ENCODE measurements around the gene MON1B. TPM values are rescaled to one million over a fixed set of nuclear protein-coding genes. Genes with fewer than 3 reads are reported as not detected.

The MON1B gene
- polyA plus RNA-seq, 1 donor from 2014 or later, result 11.6 TPM

GRCh38 chr16:77219437-77219836 lies 28.4 kb downstream of the MON1B start:
- Histone ChIP-seq H3K9ac (ENCODE audit: low read length) (no peak overlapping the region), H3F3A (ENCODE audit: insufficient read depth, low read length, poor library complexity, severe bottlenecking) (no peaks in the 10 kb centered on the region), H3K4me2 (ENCODE audit: low read length) (no peak overlapping the region), H3K36me3 (ENCODE audit: insufficient read depth, low read length) (no peaks in the 10 kb centered on the region), H3K4me3 (ENCODE audit: low read length) (no peak overlapping the region), H3K79me2 (replicated peaks; ENCODE audit: insufficient read depth, low read length) (no peaks in the 10 kb centered on the region), H3K9me2 (ENCODE audit: insufficient read depth, low read length) (no peaks in the 10 kb centered on the region), H4K20me1 (ENCODE audit: insufficient read depth) (no peaks in the 10 kb centered on the region), H2AFZ (ENCODE audit: low read depth, low read length) (no peak overlapping the region), H3K9me3 (ENCODE audit: low read length) (no peaks in the 10 kb centered on the region), H3K27ac (ENCODE audit: low read length) (no peak overlapping the region), H3K27me3 (ENCODE audit: insufficient read depth, low read depth, low read length) (no peaks in the 10 kb centered on the region)
- TF ChIP-seq POLR2AphosphoS5 (IDR thresholded peaks at IDR 0.05) (no peak), REST (IDR thresholded peaks at IDR 0.05; ENCODE audit: borderline replicate concordance) (no peak), RAD21 (conservative IDR thresholded peaks at IDR 0.05) (no peak), EZH2 (IDR thresholded peaks at IDR 0.05; ENCODE audit: borderline replicate concordance, insufficient read depth, low read length, poor library complexity, severe bottlenecking) (no peak), EP300 (conservative IDR thresholded peaks at IDR 0.05; ENCODE audit: poor library complexity, severe bottlenecking) (no peak), SMC3 (conservative IDR thresholded peaks at IDR 0.05; ENCODE audit: poor library complexity) (no peak), MXI1 (conservative IDR thresholded peaks at IDR 0.05; ENCODE audit: poor library complexity, severe bottlenecking) (no peak), CTCF (IDR thresholded peaks at IDR 0.05; ENCODE audit: poor library complexity, severe bottlenecking) (no peak)

- no peaks in the 10 kb centered on the region for H3K9me2 ChIP-seq (ENCODE audit: insufficient read depth, low read length)
- H3K4me3 ChIP-seq (ENCODE audit: low read length), result no peak overlapping the region
- H3K9me3 ChIP-seq (ENCODE audit: low read length), result no peaks in the 10 kb centered on the region
- H3F3A ChIP-seq (ENCODE audit: insufficient read depth, low read length, poor library complexity, severe bottlenecking), result no peaks in the 10 kb centered on the region
- no peaks in the 10 kb centered on the region for H4K20me1 ChIP-seq (ENCODE audit: insufficient read depth)
- no peak overlapping the region for H3K4me2 ChIP-seq (ENCODE audit: low read length)
- H2AFZ ChIP-seq (ENCODE audit: low read depth, low read length), result no peak overlapping the region
- no peaks in the 10 kb centered on the region for H3K79me2 ChIP-seq (replicated peaks; ENCODE audit: insufficient read depth, low read length)
- no peaks in the 10 kb centered on the region for H3K36me3 ChIP-seq (ENCODE audit: insufficient read depth, low read length)
- no peak overlapping the region for H3K27ac ChIP-seq (ENCODE audit: low read length)
- H3K27me3 ChIP-seq (ENCODE audit: insufficient read depth, low read depth, low read length), result no peaks in the 10 kb centered on the region
- no peak overlapping the region for H3K9ac ChIP-seq (ENCODE audit: low read length)
- TF ChIP-seq SMC3 (conservative IDR thresholded peaks at IDR 0.05; ENCODE audit: poor library complexity) (no peak), CTCF (IDR thresholded peaks at IDR 0.05; ENCODE audit: poor library complexity, severe bottlenecking) (no peak), POLR2AphosphoS5 (IDR thresholded peaks at IDR 0.05) (no peak)
Measured at GRCh38 chr16:77220427-77220826, 29.4 kb downstream of the MON1B start.

Data from neural cell (in vitro differentiated cells).